IMR-90 (cell line): ENCODE measurements around the gene BLOC1S4. TPM values are rescaled to one million over a fixed set of nuclear protein-coding genes. Genes with fewer than 3 reads are reported as not detected.

ENCODE experiments used
- ATAC-seq: fragments of 200-7000 bp; cut with Tn5 transposase; 2 replicates; pipeline ENCODE4 v1.9.1; 2020; ENCODE audit warnings: low read depth, mild to moderate bottlenecking, moderate library complexity
- BruUV-seq: library from RNA; stranded (reverse); fragments of 400-500 nt; replicated peaks from 2 replicates; lab custom pipeline; 2021; lab: Mats Ljungman, UMichigan
- CTCF ChIA-PET: fragments of 300-600 bp; formaldehyde crosslinking; extraction: SDS; loops from one replicate; lab custom pipeline; 2021; ENCODE audit warnings: antibody characterized with exemption; lab: Yijun Ruan, JAX
- POLR2A ChIA-PET: fragments of 300-600 bp; sonication (Branson Sonifier 250); formaldehyde crosslinking; loops from one replicate; lab custom pipeline; 2022; ENCODE audit warnings: antibody characterized with exemption; ENCODE audit not compliant: unreplicated experiment; lab: Charles Lee
- DNase-seq: peaks from one replicate; pipeline ENCODE4 v3.0.0; 2013
- H2AFZ ChIP-seq: replicated peaks from 2 replicates; pipeline ENCODE3; 2013; ENCODE audit warnings: low read length, mild to moderate bottlenecking; ENCODE audit not compliant: poor library complexity
- H2AK5ac ChIP-seq: 2 replicates; pipeline ENCODE4 v1.6.1; 2013; ENCODE audit warnings: low read depth, low read length, inconsistent platforms
- H2AK9ac ChIP-seq: replicated peaks from 2 replicates; pipeline ENCODE3; 2013; ENCODE audit warnings: mild to moderate bottlenecking, low read depth, low read length, moderate library complexity; ENCODE audit not compliant: poor library complexity
- H2BK120ac ChIP-seq: 2 replicates; pipeline ENCODE4 v1.6.1; 2013; ENCODE audit warnings: low read depth, low read length, inconsistent platforms
- H2BK15ac ChIP-seq: 3 replicates; pipeline ENCODE4 v1.6.1; 2013; ENCODE audit warnings: low read depth, low read length, inconsistent platforms
- H2BK20ac ChIP-seq: 2 replicates; pipeline ENCODE4 v1.6.1; 2013; ENCODE audit warnings: low read depth, mild to moderate bottlenecking, inconsistent platforms, low read length, moderate library complexity
- H2BK5ac ChIP-seq: 2 replicates; pipeline ENCODE4 v1.6.1; 2013; ENCODE audit warnings: mild to moderate bottlenecking, low read depth, low read length, inconsistent platforms; ENCODE audit not compliant: poor library complexity, severe bottlenecking
- H3K14ac ChIP-seq: replicated peaks from 2 replicates; pipeline ENCODE4 v1.6.1; 2013; ENCODE audit warnings: low read depth, low read length, inconsistent platforms
- H3K18ac ChIP-seq: 2 replicates; pipeline ENCODE4 v1.6.1; 2013; ENCODE audit warnings: low read depth, low read length, control low read depth
- H3K23ac ChIP-seq: 2 replicates; pipeline ENCODE4 v1.6.1; 2013; ENCODE audit warnings: low read depth, low read length, inconsistent platforms
- H3K27ac ChIP-seq: 2 replicates; pipeline ENCODE4 v1.5.1; 2013; ENCODE audit warnings: mild to moderate bottlenecking, control low read depth, low read length; ENCODE audit not compliant: insufficient read depth
- H3K27me3 ChIP-seq: 2 replicates; pipeline ENCODE4 v1.6.1; 2013; ENCODE audit warnings: low read length; ENCODE audit not compliant: control insufficient read depth, insufficient read depth
- H3K36me3 ChIP-seq: 2 replicates; pipeline ENCODE4 v1.6.1; 2013; ENCODE audit warnings: low read length, mixed read lengths; ENCODE audit not compliant: control insufficient read depth, insufficient read depth
- H3K4ac ChIP-seq: 2 replicates; pipeline ENCODE4 v1.6.1; 2013; ENCODE audit warnings: low read depth, low read length, inconsistent platforms
- H3K4me1 ChIP-seq: 2 replicates; pipeline ENCODE4 v1.6.1; 2013; ENCODE audit warnings: low read length, mixed read lengths; ENCODE audit not compliant: control insufficient read depth, insufficient read depth
- H3K4me2 ChIP-seq: 2 replicates; pipeline ENCODE4 v1.6.1; 2013; ENCODE audit warnings: low read depth, mild to moderate bottlenecking, control low read depth, low read length, moderate library complexity
- H3K4me3 ChIP-seq: 2 replicates; pipeline ENCODE4 v1.5.1; 2013; ENCODE audit warnings: low read depth, mild to moderate bottlenecking, control low read depth, low read length, moderate library complexity; ENCODE audit not compliant: insufficient read depth
- H3K56ac ChIP-seq: 2 replicates; pipeline ENCODE4 v1.6.1; 2013; ENCODE audit warnings: low read length, inconsistent platforms; ENCODE audit not compliant: insufficient read depth; ENCODE audit errors: extremely low read depth
- H3K79me1 ChIP-seq, 2 experiments: 2 replicates each; pipeline ENCODE4 v1.6.1; 2013; ENCODE audit warnings: low read length in 2 of 2, inconsistent platforms in 1 of 2, low read depth in 1 of 2
- H3K9ac ChIP-seq: 2 replicates; pipeline ENCODE4 v1.6.1; 2013; ENCODE audit warnings: low read depth, low read length, control low read depth
- H3K9me1 ChIP-seq: 2 replicates; pipeline ENCODE4 v1.6.1; 2013; ENCODE audit warnings: low read length, inconsistent platforms; ENCODE audit not compliant: insufficient read depth
- H3K9me3 ChIP-seq: 2 replicates; pipeline ENCODE4 v1.6.1; 2013; ENCODE audit warnings: low read length; ENCODE audit not compliant: control insufficient read depth, insufficient read depth
- H4K20me1 ChIP-seq: 2 replicates; pipeline ENCODE4 v1.6.1; 2013; ENCODE audit warnings: low read length, inconsistent platforms; ENCODE audit not compliant: insufficient read depth
- H4K5ac ChIP-seq: 2 replicates; pipeline ENCODE4 v1.6.1; 2013; ENCODE audit warnings: mild to moderate bottlenecking, low read depth, low read length, control low read depth
- H4K8ac ChIP-seq, 2 experiments: 2 replicates each; pipeline ENCODE4 v1.6.1; 2013; ENCODE audit warnings: low read depth in 2 of 2, low read length in 2 of 2, control low read depth in 1 of 2, inconsistent platforms in 1 of 2
- H4K91ac ChIP-seq: 2 replicates; pipeline ENCODE4 v1.6.1; 2013; ENCODE audit warnings: low read depth, low read length, inconsistent platforms; ENCODE audit not compliant: insufficient read depth
- BHLHE40 ChIP-seq: fragments of 150-350 bp; IDR thresholded peaks from 2 replicates; pipeline ENCODE4 v1.6.1; 2016; ENCODE audit warnings: mild to moderate bottlenecking, low read depth, low read length
- CEBPB ChIP-seq: IDR thresholded peaks from 2 replicates; pipeline ENCODE4 v1.6.1; 2012; ENCODE audit warnings: low read depth, low read length, improper control_type of control experiment
- CHD1 ChIP-seq: IDR thresholded peaks from 2 replicates; pipeline ENCODE4 v1.6.1; 2012; ENCODE audit warnings: low read depth, low read length, improper control_type of control experiment
- CTCF ChIP-seq: conservative IDR thresholded peaks from 2 replicates; pipeline ENCODE4 v1.5.1; 2012; ENCODE audit warnings: mild to moderate bottlenecking, low read depth, low read length, improper control_type of control experiment
- ELK1 ChIP-seq: fragments of 150-350 bp; IDR thresholded peaks from 2 replicates; pipeline ENCODE4 v1.6.1; 2016; ENCODE audit warnings: low read depth, mild to moderate bottlenecking, low read length, moderate library complexity, borderline replicate concordance
- FOS ChIP-seq: fragments of 150-350 bp; IDR thresholded peaks from 2 replicates; pipeline ENCODE4 v1.6.1; 2016; ENCODE audit warnings: low read depth, low read length
- MAFK ChIP-seq: IDR thresholded peaks from 2 replicates; pipeline ENCODE4 v1.6.1; 2012; ENCODE audit warnings: low read depth, low read length, improper control_type of control experiment
- MAZ ChIP-seq: IDR thresholded peaks from 2 replicates; pipeline ENCODE4 v1.6.1; 2012; ENCODE audit warnings: low read depth, mild to moderate bottlenecking, low read length, improper control_type of control experiment, moderate library complexity, borderline replicate concordance
- MXI1 ChIP-seq: IDR thresholded peaks from 2 replicates; pipeline ENCODE4 v1.6.1; 2012; ENCODE audit warnings: low read depth, mild to moderate bottlenecking, low read length, moderate library complexity, borderline replicate concordance
- NFE2L2 ChIP-seq: fragments of 150-350 bp; IDR thresholded peaks from 2 replicates; pipeline ENCODE4 v1.6.1; 2016; ENCODE audit warnings: low read depth, mild to moderate bottlenecking, low read length
- POLR2A ChIP-seq: IDR thresholded peaks from 2 replicates; pipeline ENCODE4 v1.6.1; 2012; ENCODE audit warnings: mild to moderate bottlenecking, low read depth, low read length
- RAD21 ChIP-seq: IDR thresholded peaks from 2 replicates; pipeline ENCODE4 v1.6.1; 2012; ENCODE audit warnings: low read length, improper control_type of control experiment
- RCOR1 ChIP-seq: IDR thresholded peaks from 2 replicates; pipeline ENCODE4 v1.6.1; 2012; ENCODE audit warnings: mild to moderate bottlenecking, low read length, improper control_type of control experiment; ENCODE audit not compliant: insufficient replicate concordance
- RFX5 ChIP-seq: IDR thresholded peaks from 2 replicates; pipeline ENCODE4 v1.8.0; 2012; ENCODE audit warnings: low read depth, mild to moderate bottlenecking, low read length, moderate library complexity
- SMC3 ChIP-seq: fragments of 150-350 bp; IDR thresholded peaks from 2 replicates; pipeline ENCODE4 v1.6.1; 2016; ENCODE audit warnings: low read depth, mild to moderate bottlenecking, antibody characterized with exemption, low read length, moderate library complexity
- USF2 ChIP-seq: fragments of 150-350 bp; IDR thresholded peaks from 2 replicates; pipeline ENCODE4 v1.6.1; 2017; ENCODE audit warnings: mild to moderate bottlenecking, antibody characterized with exemption, low read length, low read depth
- whole genome bisulfite sequencing, 2 experiments: methylation state at CpG; one replicate each; pipeline versions ENCODE4 v1.1.5 to v1.1.7; 2013; ENCODE audit warnings: missing lambda C conversion rate in 2 of 2; ENCODE audit not compliant: insufficient read length in 1 of 2; ENCODE audit errors: extremely low coverage in 2 of 2; 5-methylcytosine and 5-hydroxymethylcytosine counted together
- dilution Hi-C: fragments of 300-500 bp; cut with HindIII; formaldehyde crosslinking; loops from one replicate; pipeline ENCODE4 v1.14.3; 2018; ENCODE audit warnings: low sequenced_read_pairs; ENCODE audit not compliant: unreplicated experiment
- in situ Hi-C: fragments of 300-500 bp; cut with MboI; formaldehyde crosslinking; loops from 3 replicates; pipeline ENCODE4 v1.14.3; 2019; ENCODE audit warnings: low sequenced_read_pairs, inconsistent platforms, mixed read lengths
- intact Hi-C: fragments of 100-400 bp; cut with micrococcal nuclease; formaldehyde crosslinking; loops from 2 replicates; pipeline ENCODE4 v1.10.0; 2022
- polyA plus RNA-seq, 3 experiments: library from polyadenylated mRNA; depleted of rRNA; stranded (reverse); fragments of >200 nt; gene quantifications; 2 replicates each; pipeline ENCODE4 v1.2.3, GENCODE V29; 2012; ENCODE audit warnings: low replicate concordance in 1 of 3
- total RNA-seq: library from RNA; depleted of rRNA; stranded (reverse); fragments of >200 nt; gene quantifications from 2 replicates; pipeline ENCODE4 v1.2.3, GENCODE V29; 2012

The BLOC1S4 gene
- total and polyA plus RNA-seq, 2 of the 4 experiments (the other 2 are of a cell fraction): 8.8 to 22.1 TPM

GRCh38 chr4:6722891-6723290, 6.9 kb downstream of the BLOC1S4 start:
- peaks cover 0 to 7% of the 10 kb centered on the region in 2 experiments; a peak in 2 of 4 replicates for H3K79me1 ChIP-seq
- no peak overlapping the region for H2AK9ac ChIP-seq
- intact Hi-C loops: loop anchor here (5.0 kb wide), 1 partner anchor 269 kb away; no protein-coding TSS in a partner anchor
- H3K27me3 ChIP-seq: no peaks in the 10 kb centered on the region
- peaks cover 4% of the 10 kb centered on the region; the same call in 1 of the 2 replicates for H3K4me1 ChIP-seq
- no peak overlapping the region for H3K23ac ChIP-seq
- H4K8ac ChIP-seq: no peak overlapping the region
- no peak overlapping the region for H3K56ac ChIP-seq
- dilution Hi-C loops: no loop called here
- peaks cover 14% of the 10 kb centered on the region for H3K9me1 ChIP-seq
- H3K4ac ChIP-seq: no peak overlapping the region
- POLR2A ChIA-PET: no interaction called here
- no peaks in the 10 kb centered on the region for H4K20me1 ChIP-seq
- no peak overlapping the region for H2AFZ ChIP-seq
- no peak overlapping the region for H3K14ac ChIP-seq
- BruUV-seq: no TSS peak
- H2AK5ac ChIP-seq: no peak overlapping the region
- H2BK5ac ChIP-seq: no peak overlapping the region
- TF ChIP-seq MAZ (no peak), USF2 (no peak), CEBPB (no peak), CHD1 (no peak), ELK1 (no peak), BHLHE40 (no peak), RFX5 (no peak), MAFK (no peak), RCOR1 (no peak), SMC3 (no peak), NFE2L2 (no peak), POLR2A (no peak), CTCF (no peak), MXI1 (no peak), FOS (no peak), RAD21 (no peak)
- no peak overlapping the region for H3K4me3 ChIP-seq
- in situ Hi-C loops: loop anchor here (5.0 kb wide), 2 partner anchors 154 to 349 kb away; no protein-coding TSS in a partner anchor
- no peak overlapping the region for H4K91ac ChIP-seq
- H3K27ac ChIP-seq: no peak overlapping the region
- ATAC-seq (no peak), DNase-seq (no peak)
- no peak overlapping the region for H2BK15ac ChIP-seq
- H3K4me2 ChIP-seq: no peak overlapping the region
- H3K9ac ChIP-seq: no peak overlapping the region
- H2BK20ac ChIP-seq: no peak overlapping the region
- no peak overlapping the region for H2BK120ac ChIP-seq
- CTCF ChIA-PET: no interaction called here
- no peaks in the 10 kb centered on the region for H3K9me3 ChIP-seq
- no peaks in the 10 kb centered on the region for H3K36me3 ChIP-seq
- 91% methylated on average over 10 of the region's 12 CpGs; no CpG with 5 or more reads in 1 of the 2 experiments for WGBS, 2 experiments
- no peak overlapping the region for H4K5ac ChIP-seq
- H3K18ac ChIP-seq: no peak overlapping the region
